Adrenal gland (tissue), 5 donors: ENCODE data around the gene DOCK7.

ENCODE experiments used
- CTCF ChIP-seq, 6 experiments: fragments of 450-650 bp in 4 of 6; fragments of 200-600 bp in 2 of 6; sonication (generic) in 1 of 6; IDR thresholded peaks; 1 replicate in 5 of 6; 2 replicates in 1 of 6; pipeline versions ENCODE4 v1.5.1 to v1.8.0; 2016 to 2021; ENCODE audit warnings: antibody characterized with exemption in 6 of 6, mild to moderate bottlenecking in 2 of 6, moderate library complexity in 1 of 6
- POLR2A ChIP-seq, 2 donors: fragments of 450-650 bp; IDR thresholded peaks; one replicate each; pipeline ENCODE4 v1.6.1; 2017; ENCODE audit warnings: antibody characterized with exemption in 2 of 2, mild to moderate bottlenecking in 2 of 2, moderate library complexity in 1 of 2
- donor health status: DM: no; HTN: no; CAD: no.

- peak; percentile 27 to 63 (median 51) for TF ChIP-seq CTCF (IDR thresholded peaks at IDR 0.05)
- no peak for TF ChIP-seq POLR2A (IDR thresholded peaks at IDR 0.05)
These were observed 179.9 kb downstream of the DOCK7 start for GRCh38 chr1:62508187-62508758.
